Epithelial cell of prostate (primary cell): ENCODE results near the gene LONRF3.
"Not testable (repeated sequence)": the region's sequence is repeated elsewhere in the genome, so short reads cannot be mapped to it uniquely, and the experiment has no call there.

ENCODE experiments used
- DNase-seq: peaks from one replicate; pipeline ENCODE4 v3.0.0-alpha.2; 2011; ENCODE audit warnings: low read depth, low spot score
- H3K27ac ChIP-seq: fragments of 450-650 bp; 2 replicates; pipeline ENCODE4 v1.5.1; 2017; ENCODE audit warnings: mild to moderate bottlenecking

Gene LONRF3

GRCh38 chrX:119029656-119030055 lies 55.2 kb downstream of the LONRF3 start:
- DNase-seq, H3K27ac ChIP-seq: not testable (repeated sequence)

- DNase-seq = no peak
These were observed 56.6 kb downstream of the LONRF3 start for GRCh38 chrX:119030990-119031389.

GRCh38 chrX:119036107-119037029 lies 62.0 kb downstream of the LONRF3 start:
- DNase-seq = no peak
- H3K27ac ChIP-seq = no peak overlapping the region

More at GRCh38 chrX:119030990-119031389, 56.6 kb downstream of the LONRF3 start:
- no peak overlapping the region for H3K27ac ChIP-seq

GRCh38 chrX:119040432-119040831 lies 66.0 kb downstream of the LONRF3 start:
- DNase-seq = no peak
- no peak overlapping the region for H3K27ac ChIP-seq

- no peak overlapping the region for H3K27ac ChIP-seq
- DNase-seq = no peak
These were observed 66.8 kb downstream of the LONRF3 start for GRCh38 chrX:119041175-119041574.

GRCh38 chrX:119042040-119042439 lies 67.6 kb downstream of the LONRF3 start:
- H3K27ac ChIP-seq = no peak overlapping the region
- DNase-seq = no peak

GRCh38 chrX:119042996-119043395 lies 68.6 kb downstream of the LONRF3 start:
- H3K27ac ChIP-seq = no peak overlapping the region
- no peak for DNase-seq

GRCh38 chrX:119045884-119046283 lies 71.5 kb downstream of the LONRF3 start:
- DNase-seq = no peak
- no peak overlapping the region for H3K27ac ChIP-seq

- no peak overlapping the region for H3K27ac ChIP-seq
- DNase-seq = no peak
These were observed 81.3 kb downstream of the LONRF3 start for GRCh38 chrX:119055687-119056086.

- DNase-seq = no peak
- H3K27ac ChIP-seq = no peak overlapping the region
These were observed 88.4 kb downstream of the LONRF3 start for GRCh38 chrX:119062750-119063374.

- DNase-seq = no peak
- no peak overlapping the region for H3K27ac ChIP-seq
These were observed 89.0 kb downstream of the LONRF3 start for GRCh38 chrX:119063428-119063827.

- H3K27ac ChIP-seq = no peak overlapping the region
- DNase-seq = no peak
These were observed 92.8 kb downstream of the LONRF3 start for GRCh38 chrX:119067023-119067739.
